ENCODE results near the gene AFF4. TPM values are rescaled to one million over a fixed set of nuclear protein-coding genes. Genes with fewer than 3 reads are reported as not detected.
"Not testable (repeated sequence)": the region's sequence is repeated elsewhere in the genome, so short reads cannot be mapped to it uniquely, and the experiment has no call there.

AFF4 gene, protein sequence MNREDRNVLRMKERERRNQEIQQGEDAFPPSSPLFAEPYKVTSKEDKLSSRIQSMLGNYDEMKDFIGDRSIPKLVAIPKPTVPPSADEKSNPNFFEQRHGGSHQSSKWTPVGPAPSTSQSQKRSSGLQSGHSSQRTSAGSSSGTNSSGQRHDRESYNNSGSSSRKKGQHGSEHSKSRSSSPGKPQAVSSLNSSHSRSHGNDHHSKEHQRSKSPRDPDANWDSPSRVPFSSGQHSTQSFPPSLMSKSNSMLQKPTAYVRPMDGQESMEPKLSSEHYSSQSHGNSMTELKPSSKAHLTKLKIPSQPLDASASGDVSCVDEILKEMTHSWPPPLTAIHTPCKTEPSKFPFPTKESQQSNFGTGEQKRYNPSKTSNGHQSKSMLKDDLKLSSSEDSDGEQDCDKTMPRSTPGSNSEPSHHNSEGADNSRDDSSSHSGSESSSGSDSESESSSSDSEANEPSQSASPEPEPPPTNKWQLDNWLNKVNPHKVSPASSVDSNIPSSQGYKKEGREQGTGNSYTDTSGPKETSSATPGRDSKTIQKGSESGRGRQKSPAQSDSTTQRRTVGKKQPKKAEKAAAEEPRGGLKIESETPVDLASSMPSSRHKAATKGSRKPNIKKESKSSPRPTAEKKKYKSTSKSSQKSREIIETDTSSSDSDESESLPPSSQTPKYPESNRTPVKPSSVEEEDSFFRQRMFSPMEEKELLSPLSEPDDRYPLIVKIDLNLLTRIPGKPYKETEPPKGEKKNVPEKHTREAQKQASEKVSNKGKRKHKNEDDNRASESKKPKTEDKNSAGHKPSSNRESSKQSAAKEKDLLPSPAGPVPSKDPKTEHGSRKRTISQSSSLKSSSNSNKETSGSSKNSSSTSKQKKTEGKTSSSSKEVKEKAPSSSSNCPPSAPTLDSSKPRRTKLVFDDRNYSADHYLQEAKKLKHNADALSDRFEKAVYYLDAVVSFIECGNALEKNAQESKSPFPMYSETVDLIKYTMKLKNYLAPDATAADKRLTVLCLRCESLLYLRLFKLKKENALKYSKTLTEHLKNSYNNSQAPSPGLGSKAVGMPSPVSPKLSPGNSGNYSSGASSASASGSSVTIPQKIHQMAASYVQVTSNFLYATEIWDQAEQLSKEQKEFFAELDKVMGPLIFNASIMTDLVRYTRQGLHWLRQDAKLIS
- total RNA-seq = 104 to 128 TPM (median 122 TPM) in 3 replicates
- long read RNA-seq, full-length matches to known transcripts = 4 of 15 reads
- long read RNA-seq, partial matches to known transcripts = 4 of 15 reads
- long read RNA-seq, other reads (novel, unspliced or antisense) = 7 of 15 reads

DNA sequence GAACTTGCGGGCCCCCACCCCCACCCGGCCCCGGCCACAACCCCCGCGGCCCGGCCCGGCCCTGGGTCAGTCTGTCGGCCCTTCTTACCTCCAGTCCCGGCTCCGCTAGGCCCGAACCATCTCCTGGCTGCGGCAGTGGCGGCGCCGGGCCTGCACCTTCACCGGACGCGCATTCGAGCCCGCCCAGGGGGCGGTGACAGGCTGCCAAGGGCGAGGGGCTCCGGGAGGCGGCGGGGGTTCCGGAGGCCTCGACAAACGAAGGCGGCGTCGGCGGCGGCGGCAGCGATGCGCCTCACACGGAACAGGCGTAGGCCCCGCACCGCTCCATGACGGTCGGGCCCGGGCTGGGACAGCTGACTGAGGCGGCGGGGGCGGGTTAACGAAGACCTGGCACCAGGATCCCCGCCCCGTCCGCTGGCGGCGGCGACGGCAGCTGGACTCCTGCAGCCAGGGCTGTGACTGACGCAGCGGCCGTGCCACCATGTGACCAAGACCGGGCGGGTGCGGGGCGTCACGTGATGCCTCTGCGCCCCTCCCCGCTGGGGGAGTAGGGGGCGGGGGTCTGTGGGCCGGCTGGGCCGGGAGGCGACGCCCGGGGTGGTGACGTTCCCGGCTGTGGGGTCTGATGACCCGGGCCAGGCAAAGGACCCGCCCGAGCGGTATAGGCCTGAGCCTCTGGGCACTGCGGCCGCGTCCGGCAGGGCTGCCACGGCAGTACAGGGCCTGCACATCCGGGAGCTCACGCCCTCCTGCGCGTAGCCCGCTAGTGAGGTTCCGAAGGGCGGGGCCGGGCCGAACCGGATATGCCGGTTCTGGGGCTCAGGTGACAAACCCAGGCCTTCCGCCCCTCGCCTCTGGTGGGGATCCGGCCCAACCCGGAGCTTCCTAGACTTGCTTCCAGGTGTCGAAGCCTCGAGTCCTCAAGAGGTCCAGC, at the start of gene AFF4:
Gene AFF4 (minus strand): TSS at position 464 of the 934 bp plus-strand sequence. CDS start 26,445 bp downstream, outside the sequence.
- H3K4me1 Mint-ChIP-seq (ENCODE audit: low read depth) = peaks cover 38% of the 10 kb centered on the region
- no peaks in the 10 kb centered on the region for H3K27me3 Mint-ChIP-seq (ENCODE audit: low read depth)
- H3K27ac Mint-ChIP-seq (ENCODE audit: unreplicated experiment) = peak within 1 kb of the TSS; percentile 100
- DNase-seq (ENCODE audit: low spot score) = peak; percentile 99
- no peaks in the 10 kb centered on the region for H3K9me3 Mint-ChIP-seq (ENCODE audit: low read depth)
- peaks cover 2% of the 10 kb centered on the region for H3K36me3 Mint-ChIP-seq (ENCODE audit: low read depth)
- peak within 1 kb of the TSS; percentile 97 for H3K4me3 Mint-ChIP-seq (ENCODE audit: unreplicated experiment)
- TF ChIP-seq, protein P1, sequence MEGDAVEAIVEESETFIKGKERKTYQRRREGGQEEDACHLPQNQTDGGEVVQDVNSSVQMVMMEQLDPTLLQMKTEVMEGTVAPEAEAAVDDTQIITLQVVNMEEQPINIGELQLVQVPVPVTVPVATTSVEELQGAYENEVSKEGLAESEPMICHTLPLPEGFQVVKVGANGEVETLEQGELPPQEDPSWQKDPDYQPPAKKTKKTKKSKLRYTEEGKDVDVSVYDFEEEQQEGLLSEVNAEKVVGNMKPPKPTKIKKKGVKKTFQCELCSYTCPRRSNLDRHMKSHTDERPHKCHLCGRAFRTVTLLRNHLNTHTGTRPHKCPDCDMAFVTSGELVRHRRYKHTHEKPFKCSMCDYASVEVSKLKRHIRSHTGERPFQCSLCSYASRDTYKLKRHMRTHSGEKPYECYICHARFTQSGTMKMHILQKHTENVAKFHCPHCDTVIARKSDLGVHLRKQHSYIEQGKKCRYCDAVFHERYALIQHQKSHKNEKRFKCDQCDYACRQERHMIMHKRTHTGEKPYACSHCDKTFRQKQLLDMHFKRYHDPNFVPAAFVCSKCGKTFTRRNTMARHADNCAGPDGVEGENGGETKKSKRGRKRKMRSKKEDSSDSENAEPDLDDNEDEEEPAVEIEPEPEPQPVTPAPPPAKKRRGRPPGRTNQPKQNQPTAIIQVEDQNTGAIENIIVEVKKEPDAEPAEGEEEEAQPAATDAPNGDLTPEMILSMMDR (IDR thresholded peaks at IDR 0.05) = peak; percentile 15

DNA sequence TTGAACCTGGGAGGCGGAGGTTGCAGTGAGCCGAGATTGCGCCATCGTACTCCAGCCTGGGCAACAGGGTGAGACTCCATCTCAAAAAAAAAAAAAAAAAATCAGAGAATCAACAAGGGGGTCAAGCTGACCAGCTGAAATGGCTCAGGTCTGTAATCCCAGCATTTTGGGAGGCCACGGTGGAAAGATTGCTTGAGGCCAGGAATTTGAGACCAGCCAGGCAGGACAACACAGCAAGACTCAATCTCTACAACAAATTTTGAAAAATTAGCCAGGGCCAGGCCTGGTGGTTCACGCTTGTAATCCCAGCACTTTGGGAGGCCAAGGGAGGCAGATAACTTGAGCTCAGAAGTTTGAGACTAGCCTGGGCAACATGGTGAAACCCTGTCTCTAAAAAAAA, 45.0 kb upstream of the AFF4 start:
- Mint-ChIP-seq H3K4me1 (ENCODE audit: low read depth) (peaks cover 10% of the 10 kb centered on the region), H3K36me3 (ENCODE audit: low read depth) (peaks cover 11% of the 10 kb centered on the region)
- H3K27ac Mint-ChIP-seq (ENCODE audit: unreplicated experiment); DNase-seq (ENCODE audit: low spot score); H3K4me3 Mint-ChIP-seq (ENCODE audit: unreplicated experiment); H3K9me3 Mint-ChIP-seq (ENCODE audit: low read depth); H3K27me3 Mint-ChIP-seq (ENCODE audit: low read depth): not testable (repeated sequence)

DNA sequence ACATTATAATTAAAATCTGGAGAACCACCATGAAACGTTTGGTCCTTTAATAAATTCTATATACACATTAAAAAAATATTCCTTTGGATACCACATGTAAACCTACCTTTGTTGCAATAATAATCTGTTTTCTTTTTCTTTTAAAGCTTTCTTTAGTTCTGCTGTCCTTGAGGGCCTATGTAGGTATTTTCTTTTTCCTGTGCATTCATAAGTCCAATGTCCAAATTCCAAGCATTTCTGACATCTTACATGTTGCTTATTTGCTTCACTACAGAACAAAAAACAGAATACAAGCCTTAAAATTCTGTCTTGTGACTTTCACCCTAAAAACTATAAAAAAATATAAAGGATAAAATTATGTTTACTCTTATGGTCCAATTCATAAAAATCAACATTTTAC, 43.2 kb upstream of the AFF4 start:
- Mint-ChIP-seq H3K27ac (ENCODE audit: unreplicated experiment) (no peak overlapping the region), H3K36me3 (ENCODE audit: low read depth) (peaks cover 11% of the 10 kb centered on the region), H3K27me3 (ENCODE audit: low read depth) (no peaks in the 10 kb centered on the region), H3K4me1 (ENCODE audit: low read depth) (peaks cover 10% of the 10 kb centered on the region), H3K4me3 (ENCODE audit: unreplicated experiment) (no peak overlapping the region), H3K9me3 (ENCODE audit: low read depth) (peaks cover 3% of the 10 kb centered on the region)
- TF ChIP-seq, protein P1 (IDR thresholded peaks at IDR 0.05) = no peak
- DNase-seq (ENCODE audit: low spot score) = no peak

DNA sequence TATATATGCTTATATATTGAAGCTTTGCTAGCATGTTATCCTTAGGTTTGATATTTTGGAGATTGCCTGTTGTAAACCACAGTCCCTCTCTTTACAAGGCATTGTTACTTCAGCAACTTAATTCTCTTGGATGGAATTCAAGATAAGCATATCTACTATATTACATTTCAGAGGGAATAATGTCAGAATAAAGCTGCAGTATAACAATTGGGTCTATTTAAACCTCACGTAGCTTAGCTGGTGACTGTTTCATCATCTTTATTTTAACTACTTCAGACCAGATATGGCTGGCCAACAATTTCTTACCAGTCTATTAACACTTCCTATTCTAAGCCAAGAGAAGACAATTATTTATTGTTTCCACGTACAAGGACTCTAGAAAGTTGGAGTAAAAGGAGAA, 35.8 kb upstream of the AFF4 start:
- no peak for DNase-seq (ENCODE audit: low spot score)
- Mint-ChIP-seq H3K27me3 (ENCODE audit: low read depth) (no peaks in the 10 kb centered on the region), H3K9me3 (ENCODE audit: low read depth) (no peaks in the 10 kb centered on the region), H3K36me3 (ENCODE audit: low read depth) (peaks cover 4% of the 10 kb centered on the region), H3K27ac (ENCODE audit: unreplicated experiment) (peak overlapping the region; percentile 74), H3K4me1 (ENCODE audit: low read depth) (peaks cover 28% of the 10 kb centered on the region), H3K4me3 (ENCODE audit: unreplicated experiment) (no peak overlapping the region)
- TF ChIP-seq, protein P1 (IDR thresholded peaks at IDR 0.05) = no peak

DNA sequence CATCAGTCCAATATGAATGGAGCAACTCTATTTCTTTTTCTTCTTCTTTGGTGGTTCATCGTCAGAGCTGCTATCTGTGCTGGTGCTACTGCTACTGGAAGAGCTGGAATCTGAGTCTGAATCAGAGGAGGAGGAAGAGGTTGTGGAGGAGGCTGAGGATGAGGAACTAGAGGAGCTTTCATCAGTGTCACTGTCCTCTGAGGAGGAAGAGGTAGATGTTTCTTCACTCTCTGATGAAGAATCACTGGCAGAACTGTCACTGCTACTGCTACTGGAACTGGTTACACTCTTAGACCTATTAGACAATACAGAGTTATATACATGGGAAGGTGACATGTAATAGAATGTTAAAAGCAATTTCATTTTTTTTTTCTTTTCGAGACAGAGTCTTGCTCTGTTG, 35.1 kb upstream of the AFF4 start:
- H3K27me3 Mint-ChIP-seq (ENCODE audit: low read depth) = no peaks in the 10 kb centered on the region

More for the DNA sequence above, 35.1 kb upstream of the AFF4 start:
- Mint-ChIP-seq H3K4me1 (ENCODE audit: low read depth) (peaks cover 28% of the 10 kb centered on the region), H3K9me3 (ENCODE audit: low read depth) (no peaks in the 10 kb centered on the region), H3K36me3 (ENCODE audit: low read depth) (peaks cover 4% of the 10 kb centered on the region), H3K27ac (ENCODE audit: unreplicated experiment) (peak overlapping the region; percentile 74), H3K4me3 (ENCODE audit: unreplicated experiment) (no peak overlapping the region)
- no peak for DNase-seq (ENCODE audit: low spot score)
- TF ChIP-seq, protein P1 (IDR thresholded peaks at IDR 0.05) = no peak
